HEK293T (cell line): ENCODE measurements around the gene EPHB1.

Experiments
- CTCF ChIA-PET: fragments of 350-600 bp; formaldehyde crosslinking; extraction: SDS; loops from one replicate; lab custom pipeline; 2021; ENCODE audit warnings: antibody characterized with exemption, inconsistent platforms; lab: Yijun Ruan, JAX
- POLR2A ChIA-PET: fragments of 350-600 bp; formaldehyde crosslinking; extraction: SDS; loops from one replicate; lab custom pipeline; 2020; ENCODE audit warnings: antibody characterized with exemption, inconsistent platforms; lab: Yijun Ruan, JAX
- DNase-seq: peaks from one replicate; pipeline ENCODE4 v3.0.0; 2012; ENCODE audit warnings: mixed read lengths; ENCODE audit errors: extremely low spot score
- ARNT ChIP-seq: fragments of 450-650 bp; IDR thresholded peaks from 2 replicates; pipeline ENCODE4 v1.6.1; 2017; ENCODE audit warnings: mild to moderate bottlenecking
- BHLHE40 ChIP-seq: fragments of 450-650 bp; IDR thresholded peaks from 2 replicates; pipeline ENCODE4 v1.6.1; 2016; ENCODE audit warnings: mild to moderate bottlenecking, moderate library complexity, borderline replicate concordance
- CTBP1 ChIP-seq: fragments of 450-650 bp; IDR thresholded peaks from 2 replicates; pipeline ENCODE4 v1.6.1; 2016; ENCODE audit warnings: borderline replicate concordance
- ELF4 ChIP-seq: fragments of 450-650 bp; IDR thresholded peaks from 2 replicates; pipeline ENCODE4 v1.6.1; 2017; ENCODE audit warnings: antibody characterized with exemption
- FOXA1 ChIP-seq: fragments of 450-650 bp; IDR thresholded peaks from 2 replicates; pipeline ENCODE4 v1.6.1; 2016; ENCODE audit warnings: mild to moderate bottlenecking
- FOXK2 ChIP-seq: fragments of 450-650 bp; IDR thresholded peaks from 2 replicates; pipeline ENCODE4 v1.6.1; 2016; ENCODE audit warnings: mild to moderate bottlenecking
- FOXM1 ChIP-seq: fragments of 450-650 bp; IDR thresholded peaks from 2 replicates; pipeline ENCODE4 v1.6.1; 2017; ENCODE audit warnings: mild to moderate bottlenecking, borderline replicate concordance
- HDGF ChIP-seq: fragments of 450-650 bp; IDR thresholded peaks from 2 replicates; pipeline ENCODE4 v1.6.1; 2017; ENCODE audit warnings: antibody characterized with exemption, borderline replicate concordance
- L3MBTL2 ChIP-seq: fragments of 450-650 bp; conservative IDR thresholded peaks from 2 replicates; pipeline ENCODE4 v1.6.1; 2016; ENCODE audit warnings: mild to moderate bottlenecking
- LEF1 ChIP-seq: fragments of 450-650 bp; IDR thresholded peaks from 2 replicates; pipeline ENCODE4 v1.6.1; 2017; ENCODE audit warnings: mild to moderate bottlenecking, borderline replicate concordance
- NFRKB ChIP-seq: fragments of 450-650 bp; IDR thresholded peaks from 2 replicates; pipeline ENCODE4 v1.6.1; 2016; ENCODE audit warnings: mild to moderate bottlenecking, moderate library complexity
- PKNOX1 ChIP-seq: fragments of 450-650 bp; IDR thresholded peaks from 2 replicates; pipeline ENCODE4 v1.6.1; 2016
- SP1 ChIP-seq: fragments of 450-650 bp; IDR thresholded peaks from 2 replicates; pipeline ENCODE4 v1.6.1; 2017
- SUZ12 ChIP-seq: fragments of 450-650 bp; IDR thresholded peaks from 2 replicates; pipeline ENCODE4 v1.6.1; 2016; ENCODE audit warnings: mild to moderate bottlenecking
- TARDBP ChIP-seq: fragments of 450-650 bp; IDR thresholded peaks from 2 replicates; pipeline ENCODE4 v1.6.1; 2016
- ZNF384 ChIP-seq: fragments of 450-650 bp; IDR thresholded peaks from 2 replicates; pipeline ENCODE4 v1.6.1; 2016

Gene EPHB1

GRCh38 chr3:135166266-135166825, 371.3 kb downstream of the EPHB1 start:
- ChIA-PET CTCF (no interaction called here), POLR2A (no interaction called here)
- DNase-seq, result no peak
- TF ChIP-seq SP1, result no peak
- no peak for TF ChIP-seq SUZ12
- TF ChIP-seq FOXK2, result no peak
- TF ChIP-seq ARNT, result no peak
- no peak for TF ChIP-seq TARDBP
- no peak for TF ChIP-seq FOXA1
- no peak for TF ChIP-seq NFRKB
- TF ChIP-seq FOXM1, result no peak
- no peak for TF ChIP-seq CTBP1
- no peak for TF ChIP-seq ELF4
- no peak for TF ChIP-seq BHLHE40
- TF ChIP-seq LEF1, result no peak
- TF ChIP-seq PKNOX1, result no peak
- TF ChIP-seq ZNF384, result no peak

- no peak for DNase-seq
- ChIA-PET POLR2A (no interaction called here), CTCF (no interaction called here)
- TF ChIP-seq NFRKB (no peak), ARNT (no peak), ZNF384 (no peak), LEF1 (no peak), TARDBP (no peak)
These were observed 373.8 kb downstream of the EPHB1 start for GRCh38 chr3:135168822-135169221.

GRCh38 chr3:135169651-135170050, 374.6 kb downstream of the EPHB1 start:
- POLR2A ChIA-PET, result no interaction called here

GRCh38 chr3:135170732-135171131, 375.7 kb downstream of the EPHB1 start:
- TF ChIP-seq SP1 (no peak), NFRKB (no peak), ARNT (no peak)
- DNase-seq, result no peak
- ChIA-PET CTCF (no interaction called here), POLR2A (no interaction called here)

More at GRCh38 chr3:135169651-135170050, 374.6 kb downstream of the EPHB1 start:
- no peak for DNase-seq
- TF ChIP-seq BHLHE40 (no peak), PKNOX1 (no peak), FOXM1 (no peak), NFRKB (no peak), FOXK2 (no peak), HDGF (no peak), FOXA1 (no peak), ELF4 (no peak)
- CTCF ChIA-PET, result no interaction called here

GRCh38 chr3:135172191-135172869, 377.3 kb downstream of the EPHB1 start:
- no peak for TF ChIP-seq HDGF
- TF ChIP-seq FOXM1, result no peak
- TF ChIP-seq ARNT, result no peak
- TF ChIP-seq LEF1, result no peak
- no peak for TF ChIP-seq TARDBP
- TF ChIP-seq ZNF384, result no peak
- no peak for TF ChIP-seq ELF4
- no peak for TF ChIP-seq NFRKB
- no peak for TF ChIP-seq CTBP1
- no peak for TF ChIP-seq FOXA1
- TF ChIP-seq L3MBTL2, result no peak
- no peak for TF ChIP-seq PKNOX1
- CTCF ChIA-PET, result no interaction called here

GRCh38 chr3:135175728-135176277, 380.7 kb downstream of the EPHB1 start:
- CTCF ChIA-PET, result no interaction called here
- POLR2A ChIA-PET, result no interaction called here
- DNase-seq, result no peak
- TF ChIP-seq HDGF (no peak), FOXM1 (no peak), ZNF384 (no peak), FOXK2 (no peak), ELF4 (no peak), SUZ12 (no peak), L3MBTL2 (no peak), LEF1 (no peak), TARDBP (no peak), CTBP1 (no peak), ARNT (no peak), NFRKB (no peak), SP1 (no peak), BHLHE40 (no peak), FOXA1 (no peak), PKNOX1 (no peak)

More at GRCh38 chr3:135172191-135172869, 377.3 kb downstream of the EPHB1 start:
- no peak for DNase-seq
- POLR2A ChIA-PET, result no interaction called here
